Urinary bladder (tissue), 4 donors: ENCODE data around the gene RTN4R. TPM values are rescaled to one million over a fixed set of nuclear protein-coding genes. Genes with fewer than 3 reads are reported as not detected.
A peak's percentile ranks its signal among the peaks of the same experiment; 100 is the strongest.

Experiments
- DNase-seq: peaks from one replicate; pipeline ENCODE4 v3.0.0-alpha.2; 2015; ENCODE audit errors: extremely low spot score
- H3K27ac ChIP-seq: one replicate; pipeline ENCODE4 v1.5.1; 2013; ENCODE audit warnings: low read depth, mild to moderate bottlenecking, moderate library complexity
- H3K36me3 ChIP-seq: one replicate; pipeline ENCODE4 v1.6.1; 2013; ENCODE audit warnings: mild to moderate bottlenecking, moderate library complexity; ENCODE audit not compliant: insufficient read depth
- H3K4me1 ChIP-seq: one replicate; pipeline ENCODE4 v1.6.1; 2013; ENCODE audit warnings: mild to moderate bottlenecking, moderate library complexity; ENCODE audit not compliant: insufficient read depth
- H3K4me3 ChIP-seq: one replicate; pipeline ENCODE4 v1.5.1; 2013; ENCODE audit warnings: low read depth, low read length
- WGBS: extraction: QIAGEN DNeasy Blood & Tissue Kit; methylation state at CpG from one replicate; pipeline ENCODE4 v1.1.7; 2013; 5-methylcytosine and 5-hydroxymethylcytosine counted together
- polyA plus RNA-seq: library from polyadenylated mRNA; stranded (reverse); fragments of 200-250 nt; gene quantifications from one replicate; pipeline ENCODE4 v1.2.3, GENCODE V29; 2013
- total RNA-seq: library from RNA; depleted of rRNA; stranded (reverse); fragments of >200 nt; gene quantifications from one replicate; pipeline ENCODE4 v1.2.3, GENCODE V29; 2014
- donor health status: healthy with polysubstance abuse.
- donor health status: healthy.

The RTN4R gene
- total and polyA plus RNA-seq, 2 donors: 1.1 to 3.1 TPM

GRCh38 chr22:20244250-20244648 lies 23.9 kb downstream of the RTN4R start:
- no peak overlapping the region for H3K27ac ChIP-seq
- no peaks in the 10 kb centered on the region for H3K4me1 ChIP-seq
- DNase-seq: no peak
- no peak overlapping the region for H3K4me3 ChIP-seq
- 81% methylated on average over 10 of the region's 10 CpGs for WGBS
- H3K36me3 ChIP-seq: no peaks in the 10 kb centered on the region

GRCh38 chr22:20243537-20244249 lies 24.4 kb downstream of the RTN4R start:
- Histone ChIP-seq H3K27ac (no peak overlapping the region), H3K4me1 (no peaks in the 10 kb centered on the region), H3K4me3 (no peak overlapping the region), H3K36me3 (no peaks in the 10 kb centered on the region)
- WGBS: 27% methylated on average over 16 of the region's 16 CpGs
- peak; percentile 68 for DNase-seq

- WGBS: 55% methylated on average over 6 of the region's 6 CpGs
- Histone ChIP-seq H3K27ac (no peak overlapping the region), H3K4me1 (no peaks in the 10 kb centered on the region), H3K4me3 (no peak overlapping the region), H3K36me3 (no peaks in the 10 kb centered on the region)
- no peak for DNase-seq
Observed at GRCh38 chr22:20243176-20243536, 25.0 kb downstream of the RTN4R start.

- Histone ChIP-seq H3K4me3 (no peak overlapping the region), H3K27ac (no peak overlapping the region), H3K4me1 (no peaks in the 10 kb centered on the region), H3K36me3 (no peaks in the 10 kb centered on the region)
- WGBS: 93% methylated on average over 42 of the region's 42 CpGs
- DNase-seq: no peak
Observed at GRCh38 chr22:20242393-20243175, 25.5 kb downstream of the RTN4R start.

DNA sequence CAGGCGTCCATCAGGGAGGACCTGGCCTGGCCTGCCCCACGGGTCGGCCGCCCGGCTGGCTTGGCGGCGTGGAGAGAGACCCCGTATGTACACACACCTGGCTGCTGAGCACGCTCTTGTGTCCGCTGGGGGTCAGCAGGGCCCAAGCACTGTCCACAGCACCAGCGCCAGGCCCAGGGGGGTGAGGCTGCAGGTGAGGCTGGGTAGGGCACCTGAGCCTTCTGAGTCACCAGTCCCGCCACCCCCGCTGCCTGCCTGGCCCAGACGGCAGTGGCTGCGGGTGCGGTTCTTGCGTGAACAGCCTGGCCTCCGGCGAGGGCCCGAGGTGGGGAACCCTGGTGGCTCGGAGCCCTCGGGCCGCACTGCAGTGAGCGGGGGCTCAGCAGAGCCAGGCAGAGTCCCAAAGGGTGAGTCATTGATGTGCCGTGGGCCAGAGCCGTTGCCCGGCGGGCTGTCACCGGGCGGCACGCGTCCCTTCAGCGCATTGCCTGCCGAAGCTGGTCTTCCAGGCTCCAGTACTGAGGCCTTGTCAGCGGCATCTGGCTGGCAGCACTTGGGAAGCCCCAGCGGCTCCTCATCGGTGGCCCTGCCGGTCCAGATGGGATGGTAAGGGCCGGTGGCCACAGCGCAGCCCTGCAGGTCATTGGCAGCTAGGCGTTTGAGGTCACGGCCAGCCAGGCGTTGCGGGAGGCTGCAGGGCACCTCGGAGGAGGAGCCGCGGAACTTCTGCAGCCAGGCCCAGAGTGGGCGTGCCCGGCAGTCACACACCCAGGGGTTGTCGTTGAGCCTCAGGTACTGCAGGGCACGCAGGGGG lies 26.3 kb downstream of the RTN4R start:
- 91% methylated on average over 51 of the region's 51 CpGs for WGBS
- no peaks in the 10 kb centered on the region for H3K36me3 ChIP-seq
- no peak overlapping the region for H3K27ac ChIP-seq
- H3K4me1 ChIP-seq: no peaks in the 10 kb centered on the region
- no peak overlapping the region for H3K4me3 ChIP-seq
- DNase-seq: no peak

DNA sequence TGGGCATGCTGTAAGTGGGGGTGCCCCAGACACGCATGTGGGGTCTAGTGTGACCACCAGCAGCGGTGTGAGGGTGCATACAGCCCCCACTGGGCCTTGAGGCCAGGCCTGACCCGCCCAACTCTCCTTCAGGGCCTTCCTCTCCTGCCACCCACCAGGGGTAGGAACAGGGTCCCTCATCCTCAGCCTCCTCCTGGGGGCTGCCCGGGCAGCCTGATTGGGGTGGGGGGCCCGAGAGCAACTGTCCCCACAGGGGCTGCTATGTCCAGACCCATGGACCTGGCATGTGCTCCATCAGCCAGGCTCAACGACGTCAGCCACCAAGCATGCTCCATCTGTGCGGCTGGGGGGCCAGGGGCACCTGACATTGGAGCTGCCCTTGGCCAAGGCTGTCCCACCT lies 27.2 kb downstream of the RTN4R start:
- no peaks in the 10 kb centered on the region for H3K4me1 ChIP-seq
- no peak for DNase-seq
- WGBS: 75% methylated on average over 8 of the region's 8 CpGs
- no peaks in the 10 kb centered on the region for H3K36me3 ChIP-seq
- no peak overlapping the region for H3K4me3 ChIP-seq
- no peak overlapping the region for H3K27ac ChIP-seq

GRCh38 chr22:20240447-20240764 lies 27.7 kb downstream of the RTN4R start:
- 45% methylated on average over 14 of the region's 14 CpGs for WGBS
- Histone ChIP-seq H3K36me3 (no peaks in the 10 kb centered on the region), H3K4me1 (no peaks in the 10 kb centered on the region), H3K4me3 (no peak overlapping the region), H3K27ac (no peak overlapping the region)
- peak; percentile 66 for DNase-seq

DNA sequence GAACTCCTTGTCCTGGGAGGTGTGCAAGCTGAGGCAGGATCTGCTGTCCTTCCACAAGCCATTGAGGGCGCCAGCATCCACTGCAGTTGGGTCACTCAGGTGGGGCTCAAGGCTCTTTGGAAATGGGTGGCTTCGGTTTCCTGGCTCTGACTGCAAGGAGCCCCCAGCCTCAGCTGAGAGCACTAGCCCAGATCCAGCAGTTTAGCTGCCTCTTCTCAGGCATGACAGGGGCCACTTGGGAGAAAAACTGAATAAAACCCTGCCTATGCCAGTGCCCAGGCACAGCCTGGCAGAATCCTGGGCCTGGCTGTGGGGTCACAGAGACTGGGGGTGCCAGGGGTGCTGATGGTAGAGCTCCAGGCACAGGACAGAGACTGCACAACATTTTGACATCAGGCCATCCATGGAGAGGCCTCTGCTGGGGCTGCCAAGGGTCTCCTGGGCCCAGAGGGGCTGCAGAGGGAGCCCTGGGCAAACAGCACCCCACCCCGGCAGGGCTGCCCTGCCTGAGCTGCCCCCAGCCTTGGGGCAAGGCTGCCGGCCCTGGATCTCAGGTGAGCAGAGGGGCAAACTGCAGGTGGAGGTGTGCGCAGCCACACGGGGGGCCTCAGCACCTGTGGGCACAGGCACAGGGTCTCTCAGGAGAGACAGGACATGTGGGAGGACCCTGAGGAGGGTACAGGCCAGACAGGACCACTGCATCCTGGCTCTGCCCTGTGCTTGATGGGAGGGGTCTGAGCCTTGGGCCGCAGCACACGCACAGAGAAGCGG lies 28.3 kb downstream of the RTN4R start:
- Histone ChIP-seq H3K36me3 (no peaks in the 10 kb centered on the region), H3K4me1 (no peaks in the 10 kb centered on the region), H3K4me3 (no peak overlapping the region), H3K27ac (no peak overlapping the region)
- DNase-seq: no peak
- WGBS: 75% methylated on average over 9 of the region's 9 CpGs

- DNase-seq: no peak
- no peaks in the 10 kb centered on the region for H3K36me3 ChIP-seq
- WGBS: 24% methylated on average over 35 of the region's 35 CpGs
- H3K4me1 ChIP-seq: no peaks in the 10 kb centered on the region
- H3K27ac ChIP-seq: no peak overlapping the region
- peak overlapping the region; percentile 5 for H3K4me3 ChIP-seq
Observed at GRCh38 chr22:20238901-20239675, 29.0 kb downstream of the RTN4R start.

DNA sequence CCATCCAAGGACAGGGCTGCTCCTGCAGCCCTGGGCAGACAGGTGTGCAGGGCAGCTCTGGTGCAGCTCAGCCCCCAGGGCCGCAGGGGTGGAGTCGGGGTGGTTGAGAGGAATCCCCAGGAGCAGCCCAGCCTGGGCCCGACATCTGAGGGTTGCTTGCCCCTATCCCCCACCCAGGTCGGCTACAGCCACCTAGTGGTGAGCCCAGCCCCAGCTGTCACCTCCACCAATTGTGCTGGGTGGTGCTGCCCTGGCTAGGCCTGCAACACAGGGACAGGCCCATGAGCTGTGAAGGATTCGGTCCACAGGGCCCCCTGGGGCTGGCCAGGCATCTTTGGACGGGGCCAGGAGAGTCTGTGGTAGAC lies 29.6 kb downstream of the RTN4R start:
- no peak overlapping the region for H3K4me3 ChIP-seq
- no peaks in the 10 kb centered on the region for H3K4me1 ChIP-seq
- WGBS: 65% methylated on average over 6 of the region's 6 CpGs
- no peak overlapping the region for H3K27ac ChIP-seq
- H3K36me3 ChIP-seq: no peaks in the 10 kb centered on the region
- no peak for DNase-seq

DNA sequence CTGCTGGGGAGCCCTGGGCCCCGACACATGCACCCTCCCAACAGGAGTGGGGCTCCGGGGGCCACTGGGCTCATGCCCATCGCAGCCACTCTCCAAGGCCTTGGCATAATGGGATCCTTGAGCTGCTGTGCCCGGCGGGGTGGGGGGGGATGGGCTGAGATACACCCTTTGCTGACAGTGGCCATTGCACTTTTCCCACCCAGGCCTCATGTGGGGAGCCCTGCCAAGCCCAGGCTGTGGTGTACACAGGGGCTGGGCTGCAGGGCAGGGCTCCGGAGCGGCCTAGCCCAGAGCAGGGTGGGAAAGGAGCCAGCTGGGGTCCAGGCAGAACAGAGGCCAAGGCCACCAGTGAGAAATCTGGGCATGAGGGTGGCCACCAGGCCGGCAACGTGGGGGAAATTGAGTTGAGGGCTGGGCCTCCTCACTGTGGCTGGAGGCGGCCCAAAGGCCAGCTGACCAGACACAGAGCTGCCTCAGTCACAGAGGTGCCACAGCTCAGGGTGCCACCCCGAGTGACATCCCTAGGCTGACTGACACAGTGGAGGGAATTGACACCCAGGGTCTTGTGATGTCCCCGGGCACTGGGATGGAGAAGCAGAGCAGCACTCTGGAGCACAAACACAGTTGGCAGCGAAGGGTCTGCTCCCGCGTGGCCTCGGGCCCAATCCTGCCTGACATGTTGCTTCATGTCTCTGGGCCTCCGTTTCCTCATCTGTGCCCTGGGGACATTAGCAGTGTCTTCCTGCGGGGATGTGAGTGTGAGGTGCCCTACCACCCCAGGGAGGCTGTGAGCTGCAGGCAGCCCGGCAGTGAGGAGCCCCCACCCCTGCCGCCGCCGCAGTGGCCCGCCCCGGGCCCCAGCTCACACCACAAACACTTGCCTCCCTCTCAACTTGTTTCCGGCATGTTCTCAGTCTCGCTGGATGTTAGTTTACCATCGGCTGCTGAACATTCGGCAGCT lies 30.4 kb downstream of the RTN4R start:
- 80% methylated on average over 28 of the region's 28 CpGs for WGBS
- H3K27ac ChIP-seq: no peak overlapping the region
- no peak overlapping the region for H3K4me3 ChIP-seq
- no peaks in the 10 kb centered on the region for H3K4me1 ChIP-seq
- DNase-seq: no peak
- H3K36me3 ChIP-seq: no peaks in the 10 kb centered on the region
